COLO668 (cell line): ENCODE measurements around the gene YOD1.

Source experiments
- DNase-seq: peaks from one replicate; lab custom pipeline; 2025; ENCODE audit not compliant: unreplicated experiment; lab: John Stamatoyannopoulos, UW

The YOD1 gene

DNA sequence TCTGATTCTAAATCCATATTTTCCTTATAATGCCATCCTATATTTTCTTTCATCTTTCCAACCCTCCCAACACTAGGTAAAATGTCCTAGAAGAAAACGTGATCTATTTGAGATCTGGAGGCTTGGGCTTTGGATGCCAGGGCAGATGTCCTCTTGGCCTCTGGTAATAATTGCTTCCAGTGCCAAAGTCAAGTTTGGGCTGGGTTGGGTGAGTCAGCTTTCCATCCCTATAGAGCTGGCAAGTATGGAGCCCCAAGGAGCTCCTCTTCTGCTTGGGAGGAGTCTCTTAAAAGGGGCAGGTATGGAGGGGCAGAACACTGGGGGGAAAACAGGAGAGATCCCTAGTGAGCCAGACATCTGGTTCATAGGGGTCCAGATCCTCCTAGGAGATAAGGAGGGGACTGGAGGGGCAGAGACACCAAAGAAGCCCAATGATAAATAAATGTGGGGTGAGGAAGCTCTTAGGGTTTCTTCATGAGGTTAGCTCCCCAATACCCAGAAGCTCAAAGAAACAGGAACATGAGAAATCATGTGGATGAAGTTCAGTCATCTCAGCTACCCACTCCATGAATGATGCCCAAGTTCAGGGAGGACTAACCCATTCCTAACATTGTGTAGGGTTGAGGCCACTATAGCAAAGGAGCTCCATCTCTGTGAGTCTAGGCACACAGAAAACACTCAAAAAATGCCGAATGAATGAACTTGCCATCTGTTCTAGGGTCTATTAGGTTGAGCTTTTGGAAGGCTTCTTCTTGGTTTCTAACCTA, 21.9 kb downstream of the YOD1 start:
- DNase-seq, result no peak

DNA sequence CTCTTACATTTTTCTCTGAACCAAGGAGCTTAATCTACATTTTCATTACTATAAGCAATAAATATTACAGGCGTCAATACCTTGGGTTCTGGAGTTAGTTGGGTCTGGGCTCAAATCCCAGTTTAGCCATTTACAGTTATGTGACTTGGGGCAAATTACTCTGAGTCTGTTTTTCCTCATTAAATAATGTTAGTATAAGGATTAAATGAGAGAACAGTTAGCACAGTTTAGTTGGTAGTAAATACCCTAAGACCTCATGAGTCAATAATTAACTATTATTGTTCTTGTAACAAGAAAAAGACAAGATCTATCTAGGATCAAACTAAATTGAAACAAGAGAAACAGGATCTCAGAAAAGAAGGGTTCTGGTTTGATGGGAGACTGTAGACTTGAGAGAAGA, 23.1 kb downstream of the YOD1 start:
- no peak for DNase-seq

DNA sequence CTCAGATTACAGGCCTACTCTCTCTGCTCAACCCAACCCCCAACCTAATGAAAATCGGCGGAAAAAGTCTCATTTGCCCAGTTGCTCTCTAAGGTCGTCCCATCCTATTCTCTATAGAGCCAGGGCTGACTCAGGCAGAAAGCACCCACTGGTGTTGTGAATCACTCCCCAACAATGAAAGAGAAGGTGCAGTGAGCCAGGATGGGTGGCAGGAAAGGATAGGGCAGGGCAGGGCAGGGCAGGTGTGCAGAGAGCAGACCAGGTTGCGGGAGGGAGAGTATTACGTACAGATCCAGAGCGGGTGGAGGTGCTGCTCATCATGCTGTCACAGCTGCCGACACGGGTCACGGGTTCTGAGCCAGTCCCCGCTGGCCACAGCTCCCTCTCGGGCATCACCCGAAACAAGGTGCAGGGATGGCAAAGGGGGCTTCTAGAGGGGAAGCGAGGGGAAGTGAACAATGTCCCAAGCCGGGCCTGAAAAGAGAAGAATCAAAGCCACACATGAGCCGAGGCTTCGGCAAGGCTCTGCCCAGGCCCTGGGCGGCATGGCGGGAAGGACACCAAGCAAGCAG, 23.7 kb downstream of the YOD1 start:
- DNase-seq, result peak; percentile 83

DNA sequence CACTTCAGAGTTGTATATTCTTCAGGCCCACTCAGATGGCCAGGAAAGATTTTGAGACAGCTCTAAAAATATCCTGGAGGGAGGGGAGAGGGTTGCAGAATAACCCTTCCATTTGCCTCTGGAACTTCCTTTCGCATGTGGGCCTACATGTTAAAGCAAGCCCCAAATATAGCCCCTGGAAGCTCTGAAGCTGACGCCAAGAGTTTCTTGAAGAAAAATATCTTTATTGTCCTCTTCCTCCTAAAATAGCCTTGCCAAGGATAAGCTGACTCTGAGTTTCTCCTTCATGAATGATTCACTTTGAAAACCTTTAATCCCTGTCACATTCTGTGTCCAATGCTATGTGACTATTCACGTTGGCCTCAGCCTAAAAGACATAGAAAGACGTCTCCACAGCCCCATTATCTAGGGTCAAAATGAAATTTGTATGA, 24.9 kb downstream of the YOD1 start:
- no peak for DNase-seq

DNA sequence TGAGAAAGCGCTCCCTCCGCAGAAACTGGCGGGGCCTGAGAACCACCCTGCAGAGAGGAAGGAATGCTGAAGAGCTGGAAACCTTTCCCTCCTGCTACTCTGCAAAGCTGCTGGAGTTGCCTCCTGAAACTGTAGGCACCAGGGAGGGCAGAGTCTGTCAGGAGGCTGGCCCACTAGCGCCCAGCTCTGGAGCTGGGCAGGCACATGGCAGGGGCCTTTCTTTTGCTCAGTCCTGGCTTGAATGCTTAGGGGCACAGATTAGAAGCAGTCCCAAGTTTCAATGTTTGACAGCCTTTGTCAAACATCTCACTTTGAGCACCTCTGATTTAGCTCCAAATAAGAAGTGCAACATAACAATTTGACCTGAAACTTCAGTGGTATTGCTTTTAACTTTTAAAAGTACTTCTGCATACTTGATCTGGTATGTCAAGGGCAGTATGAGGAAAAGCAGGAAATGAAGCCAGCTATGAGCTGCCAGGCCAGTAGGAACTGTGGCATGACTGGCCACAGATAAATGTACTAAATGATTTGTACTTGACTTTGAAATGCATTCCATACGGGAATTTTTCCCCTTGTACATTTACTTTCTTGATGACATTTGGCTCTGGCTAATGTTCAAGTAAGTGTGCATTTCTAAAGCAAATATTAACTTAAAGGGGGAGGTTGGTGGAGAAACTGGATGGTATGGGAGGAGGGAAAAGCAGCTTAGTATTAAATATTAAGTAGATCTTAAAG, 25.7 kb downstream of the YOD1 start:
- no peak for DNase-seq

DNA sequence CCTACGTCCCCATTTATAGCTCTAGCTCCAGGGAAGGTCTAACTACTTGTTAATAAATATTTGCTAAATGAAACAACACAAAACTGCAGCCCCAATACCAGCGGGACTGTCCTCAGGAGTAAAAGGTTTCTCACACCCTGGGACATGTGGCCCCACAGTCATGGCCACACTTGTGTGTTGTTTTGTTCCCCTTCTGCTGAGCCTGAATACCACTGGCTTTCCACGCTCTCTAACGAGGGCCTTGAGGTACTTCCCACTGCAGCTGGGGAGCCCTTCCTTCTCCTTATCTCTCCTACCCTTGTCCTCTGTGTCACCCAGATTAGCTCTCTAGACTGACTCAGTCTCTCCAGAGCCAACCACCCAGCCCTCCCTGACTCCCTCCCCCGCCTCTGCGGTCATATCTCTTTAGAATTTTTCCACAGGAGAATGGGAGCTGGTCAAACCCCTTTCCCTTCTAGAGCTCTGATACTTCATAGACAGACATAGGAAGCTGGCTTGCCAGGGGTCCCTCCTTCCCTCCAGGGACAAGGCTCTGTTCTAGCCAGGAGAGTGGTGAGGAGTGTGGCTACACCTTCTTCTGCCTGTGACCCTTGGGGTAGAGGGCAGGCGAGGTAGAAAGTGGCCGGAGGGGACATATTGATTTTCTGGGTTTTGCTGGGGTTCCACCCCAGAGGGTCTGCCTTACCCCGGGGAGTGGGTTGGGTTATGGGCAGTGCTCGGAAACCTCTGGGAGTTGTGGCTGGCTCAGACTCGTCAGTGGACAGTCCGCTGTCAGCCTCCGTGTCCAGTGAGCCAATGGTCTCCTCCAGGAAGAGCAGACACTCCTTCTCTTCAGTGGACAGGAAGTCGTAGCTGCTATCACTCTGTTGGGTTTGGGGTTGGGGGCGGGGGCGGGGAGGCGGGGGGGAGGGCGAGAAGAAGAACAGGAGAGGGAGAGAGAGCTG, 26.5 kb downstream of the YOD1 start:
- DNase-seq, result no peak

DNA sequence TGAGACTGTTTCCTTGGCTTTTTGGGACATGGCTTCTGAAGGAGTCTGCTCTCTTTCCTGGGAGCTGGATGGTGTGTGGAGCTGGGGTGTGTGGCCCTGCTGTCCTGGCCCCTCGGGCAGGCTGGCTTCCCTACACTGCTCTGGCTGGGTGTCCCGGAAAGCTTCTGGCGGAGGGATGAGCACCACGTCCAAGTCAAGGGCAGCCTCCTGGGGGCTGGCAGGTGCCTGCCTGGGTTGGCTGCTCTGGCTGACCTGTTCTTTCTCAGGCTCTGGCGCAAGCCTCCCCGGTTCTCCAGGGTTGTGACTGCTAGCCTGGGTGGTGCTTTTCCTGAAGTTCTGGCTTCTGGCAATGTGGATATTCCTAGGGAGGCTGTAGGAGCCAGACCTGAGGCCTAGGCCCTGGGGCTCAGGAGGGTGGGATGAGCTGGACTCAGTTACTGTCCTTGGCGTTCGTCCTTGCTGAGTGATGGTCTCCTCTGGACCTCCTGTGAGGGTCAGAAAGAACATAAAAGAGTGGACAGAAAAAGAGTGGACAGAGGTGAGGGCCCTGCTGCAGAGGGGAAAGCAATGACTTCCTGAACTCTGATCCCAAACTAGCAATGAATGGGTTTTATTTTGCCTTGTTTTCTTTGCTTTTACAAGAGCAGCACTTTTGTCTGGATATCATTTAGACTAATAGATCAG, 27.9 kb downstream of the YOD1 start:
- no peak for DNase-seq

DNA sequence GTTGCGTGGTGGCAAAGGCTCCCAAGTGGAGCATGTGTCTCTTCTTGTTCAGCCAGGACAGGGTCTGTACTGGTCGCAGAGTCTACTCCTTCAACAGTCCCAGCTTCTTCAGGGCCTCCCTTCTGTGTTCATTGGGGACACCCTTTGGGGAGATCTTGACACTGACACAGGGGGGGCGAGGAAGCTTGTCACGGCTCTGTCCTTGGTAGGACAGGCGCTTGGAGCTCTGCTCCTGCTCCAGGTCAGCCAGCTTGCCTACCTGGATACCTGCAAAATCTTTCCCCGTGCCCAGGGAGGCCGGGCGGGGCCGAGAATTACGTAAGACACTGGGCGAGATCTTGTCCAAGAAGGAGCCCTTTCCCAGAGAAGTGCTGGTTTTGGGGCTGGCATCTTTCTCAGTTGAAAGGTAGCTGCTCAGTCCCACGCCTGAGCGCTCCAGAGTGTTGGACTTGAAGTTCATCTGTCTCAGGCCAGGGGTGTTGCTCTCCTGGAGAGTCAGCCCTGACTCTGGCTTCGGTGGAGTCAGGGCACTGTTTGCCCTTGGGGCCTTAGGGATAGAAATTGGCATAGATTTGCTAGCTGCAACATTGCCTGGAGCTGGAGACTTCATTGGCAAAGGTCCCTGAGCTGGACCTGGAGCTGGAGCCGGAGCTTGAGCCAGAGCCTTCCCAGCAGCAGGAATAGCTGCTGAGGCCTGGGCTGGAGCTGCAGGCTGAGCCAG, 29.0 kb downstream of the YOD1 start:
- no peak for DNase-seq

DNA sequence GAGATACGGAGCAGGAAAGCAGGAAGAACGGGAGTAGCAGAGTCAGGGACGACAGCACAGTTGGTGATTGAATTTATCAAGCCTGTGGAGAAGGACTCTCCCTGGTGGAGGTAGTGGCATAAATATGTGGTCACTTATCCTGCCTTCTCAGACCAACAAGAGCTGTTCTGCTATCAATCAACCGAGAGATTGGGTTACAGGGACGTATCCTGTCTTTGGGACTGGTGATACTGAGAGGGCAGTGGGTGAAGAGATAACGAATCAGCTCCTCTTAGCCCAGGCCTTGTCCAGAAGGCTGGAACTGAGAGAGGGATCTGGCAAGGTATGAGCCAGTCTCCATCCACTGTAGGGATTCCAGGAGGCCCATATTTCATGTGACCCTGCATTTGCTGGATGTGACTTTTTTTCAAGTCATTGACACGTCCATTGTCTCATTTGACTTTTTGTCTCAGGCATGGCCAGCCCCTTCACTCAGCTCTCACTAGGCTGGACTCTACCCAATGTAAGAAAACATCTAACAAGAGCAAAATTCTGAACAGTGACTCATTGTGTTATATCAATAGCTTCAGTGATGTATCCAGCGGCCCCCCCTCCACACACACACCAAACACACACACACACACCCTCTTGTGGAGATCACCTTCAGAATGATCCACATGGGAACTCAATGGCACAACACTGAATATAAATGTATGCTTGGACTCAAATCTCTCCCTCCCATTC, 29.7 kb downstream of the YOD1 start:
- no peak for DNase-seq

DNA sequence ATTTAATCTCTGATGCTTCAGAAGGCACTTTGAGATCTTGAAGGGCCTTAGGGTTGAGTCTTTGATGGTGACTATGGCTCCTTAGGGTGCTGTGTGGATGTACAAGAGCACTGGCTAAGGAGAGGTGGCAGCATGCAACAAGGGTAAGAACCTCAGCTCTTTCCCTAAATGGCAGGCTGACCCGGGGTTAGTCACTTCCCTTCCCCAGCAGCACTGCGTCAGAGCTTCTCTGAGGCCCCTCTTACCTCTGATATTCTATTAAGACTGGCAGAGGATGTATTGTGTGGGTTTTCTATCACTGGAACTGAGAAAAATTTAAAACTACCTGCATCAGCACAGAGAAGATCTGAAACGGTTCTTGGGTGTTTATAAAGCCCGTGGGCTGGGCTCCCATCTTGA, 30.3 kb downstream of the YOD1 start:
- DNase-seq, result no peak

DNA sequence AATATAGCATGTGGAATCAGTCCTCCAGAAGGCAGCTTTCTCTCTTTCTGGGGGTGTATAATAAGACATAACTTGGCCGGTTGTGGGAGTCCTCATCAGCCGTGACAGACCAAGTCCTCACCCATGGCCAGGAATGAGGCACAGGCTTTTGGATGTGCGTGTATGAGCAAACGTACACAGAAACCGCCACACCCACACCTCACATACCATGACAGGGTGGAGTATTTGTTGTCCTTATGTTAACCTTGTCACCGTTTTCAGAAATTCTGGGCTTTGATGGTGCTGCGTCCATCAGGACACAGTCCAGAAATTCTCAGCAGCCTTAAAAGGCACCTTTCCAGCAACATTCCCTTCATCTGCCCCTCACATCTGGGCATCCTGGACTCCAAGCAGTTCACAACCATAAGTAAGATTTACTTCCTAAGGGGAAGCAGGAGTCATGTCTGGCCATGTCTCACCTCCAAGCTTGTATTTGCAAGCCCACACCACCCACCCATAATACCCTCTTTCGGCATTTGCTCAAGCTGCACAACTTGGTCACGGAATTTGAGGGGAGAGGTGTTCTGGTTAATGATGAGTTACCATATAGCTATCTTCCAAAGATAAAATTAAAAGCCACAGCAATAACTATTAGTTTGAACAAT, 30.8 kb downstream of the YOD1 start:
- no peak for DNase-seq

DNA sequence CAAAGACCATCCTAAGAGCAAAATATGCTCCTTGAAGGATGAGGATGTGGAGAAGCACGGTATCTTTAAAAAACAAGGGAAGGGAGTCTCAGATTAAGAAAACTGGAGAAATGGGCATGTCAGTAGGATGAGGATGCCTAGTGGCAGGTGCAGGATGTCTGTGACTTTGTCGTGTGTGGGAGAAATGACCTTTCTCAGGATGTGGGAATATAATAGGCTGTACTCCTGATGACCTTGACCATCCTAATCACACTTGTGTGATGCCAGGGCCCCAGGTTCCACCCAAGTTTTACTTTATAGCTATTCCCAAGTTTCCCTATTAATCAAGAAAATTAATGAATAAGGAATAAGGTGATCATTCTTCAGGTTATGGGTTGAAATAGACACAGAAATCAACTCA, 31.3 kb downstream of the YOD1 start:
- DNase-seq, result no peak

DNA sequence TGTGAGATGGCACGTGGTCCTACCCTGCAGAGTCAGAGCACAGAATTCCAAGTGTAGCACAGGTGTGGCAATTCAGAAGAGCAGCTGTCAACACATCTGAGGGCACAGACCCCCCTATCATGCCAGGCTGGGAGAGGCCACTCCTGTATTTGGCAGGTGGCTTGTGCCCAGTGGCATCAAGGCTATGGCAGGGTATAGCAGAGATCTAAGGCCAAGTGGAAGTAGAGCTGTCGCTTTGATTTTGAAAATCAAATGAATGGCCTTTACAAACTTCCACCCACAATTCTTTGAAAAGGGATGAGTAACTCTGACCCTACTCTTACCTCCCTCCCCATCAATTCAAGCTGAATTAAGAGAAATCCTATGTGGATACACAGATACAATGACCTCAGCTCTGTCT, 31.8 kb downstream of the YOD1 start:
- no peak for DNase-seq

DNA sequence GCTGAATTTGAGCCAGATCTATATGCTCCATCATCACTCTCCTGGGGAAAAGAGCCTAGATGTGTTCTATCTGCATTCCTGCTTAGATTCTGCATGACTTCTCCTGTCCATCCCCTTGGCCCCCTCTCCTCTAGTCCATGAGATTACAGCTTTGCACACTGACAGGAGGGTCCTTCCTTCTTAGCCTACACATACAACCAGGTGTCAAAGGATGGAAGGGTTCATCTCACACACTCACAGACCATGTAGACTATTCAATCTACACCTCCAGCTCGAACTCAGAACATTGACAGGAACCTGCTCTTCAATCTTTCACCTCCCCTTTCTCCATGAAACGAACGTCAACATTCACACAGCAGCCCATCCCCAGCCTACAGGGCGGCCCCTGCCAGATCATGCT, 32.3 kb downstream of the YOD1 start:
- DNase-seq, result no peak

DNA sequence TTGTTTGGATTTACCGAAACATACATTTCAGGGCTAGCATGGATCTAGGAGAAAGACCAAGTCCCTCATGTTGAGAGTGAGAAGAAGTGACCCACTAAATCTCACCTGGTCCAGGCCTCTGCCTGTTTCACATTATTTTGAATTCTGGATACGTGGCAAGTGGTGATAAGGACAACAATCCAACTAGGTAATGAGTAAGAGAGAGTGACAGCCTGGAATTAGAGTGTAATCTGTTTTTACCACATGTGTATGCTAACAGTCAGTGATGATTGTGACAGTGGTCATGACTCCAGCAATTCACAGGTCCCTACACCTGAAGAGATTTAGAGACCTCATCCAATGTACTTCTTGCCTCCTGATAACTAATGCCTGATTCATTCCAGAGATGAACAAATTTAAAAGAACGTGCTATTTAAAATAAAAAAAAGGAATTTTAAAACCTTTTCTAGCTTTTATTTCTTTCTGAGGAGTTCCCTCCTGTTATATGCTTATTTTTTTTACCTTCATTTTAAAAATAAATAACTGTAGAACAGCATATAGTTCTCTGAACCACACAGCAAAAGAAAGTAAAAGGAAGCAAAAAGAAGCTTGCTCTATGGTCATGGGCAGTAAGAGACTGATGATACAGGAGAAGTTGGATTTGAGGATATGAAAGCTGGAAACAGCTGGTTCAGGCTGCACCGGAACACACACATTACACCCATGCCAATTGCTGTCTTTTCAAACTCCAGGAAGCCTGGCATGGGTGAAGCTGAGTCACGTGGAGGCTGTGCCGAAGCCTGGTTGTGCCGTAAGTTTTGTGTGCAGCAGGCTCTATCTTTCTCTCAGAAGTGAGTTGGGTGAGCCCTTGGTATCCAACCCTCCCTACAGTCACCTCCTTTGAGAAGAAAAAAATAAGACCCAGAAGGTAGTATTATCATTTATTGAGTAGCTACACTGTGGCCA, 33.1 kb downstream of the YOD1 start:
- no peak for DNase-seq

DNA sequence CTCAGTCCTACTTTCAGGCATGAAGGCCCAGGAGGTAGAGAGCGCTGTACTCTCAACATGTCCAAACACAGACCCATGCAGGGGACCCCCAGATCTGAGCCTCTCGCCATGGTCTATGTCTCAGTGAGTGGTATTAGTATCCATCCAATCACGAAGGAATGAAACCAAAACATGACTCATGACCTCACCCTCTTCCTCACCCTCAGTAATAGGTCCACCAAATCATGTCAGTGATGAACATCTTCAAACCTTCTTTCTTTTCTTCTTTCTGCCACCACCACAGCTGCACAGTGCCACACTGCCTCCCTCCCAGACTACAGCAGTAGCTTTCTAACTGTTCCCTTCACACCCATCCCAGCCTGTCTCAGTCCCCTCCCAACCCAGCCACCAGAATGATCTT, 35.2 kb downstream of the YOD1 start:
- no peak for DNase-seq

DNA sequence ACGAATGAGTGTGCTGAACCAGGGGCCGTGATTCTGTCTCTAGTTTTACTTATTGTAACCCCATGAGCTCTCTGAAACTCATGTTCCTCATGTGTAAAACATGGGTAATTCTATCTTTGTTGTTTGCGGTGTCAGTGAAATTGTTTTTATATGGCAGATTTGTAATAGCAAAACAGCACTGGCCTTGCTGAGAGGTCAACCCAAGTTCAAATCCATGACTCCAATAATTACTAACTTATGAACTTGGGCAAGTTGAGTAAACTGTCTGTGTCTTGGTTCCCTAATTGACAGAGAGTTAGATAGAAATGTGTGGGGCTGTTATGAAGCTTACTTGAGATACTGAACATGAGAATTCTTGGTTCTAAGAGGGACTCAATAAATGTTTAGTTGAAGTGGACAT, 36.3 kb downstream of the YOD1 start:
- no peak for DNase-seq
